Transverse colon (tissue), 4 donors: ENCODE data around the gene CCL15.

Source experiments
- CTCF ChIP-seq, 5 experiments: fragments of 200-600 bp in 3 of 5; fragments of 450-650 bp in 2 of 5; sonication (generic) in 3 of 5; IDR thresholded peaks; 1 replicate in 2 of 5; 2 replicates in 3 of 5; pipeline ENCODE4 v1.5.1; 2016 to 2017; ENCODE audit warnings: antibody characterized with exemption in 5 of 5, inconsistent platforms in 3 of 5, mild to moderate bottlenecking in 2 of 5, moderate library complexity in 1 of 5
- POLR2A ChIP-seq: fragments of 450-650 bp; IDR thresholded peaks from one replicate; pipeline ENCODE4 v1.6.1; 2016; ENCODE audit warnings: antibody characterized with exemption, mild to moderate bottlenecking, moderate library complexity
- POLR2AphosphoS5 ChIP-seq, 3 donors: sonication (generic); formaldehyde crosslinking; IDR thresholded peaks; one replicate each; pipeline ENCODE4 v1.6.1; 2016; ENCODE audit warnings: antibody characterized with exemption in 3 of 3

GRCh38 chr17:36002631-36003030, 1.3 kb upstream of the CCL15 start:
- TF ChIP-seq CTCF (IDR thresholded peaks at IDR 0.05) (no peak), POLR2A (no peak), POLR2AphosphoS5 (IDR thresholded peaks at IDR 0.05) (no peak)
